HL-60 (cell line): Measurements from ENCODE around the gene HS3ST4.

ENCODE experiments used
- POLR2AphosphoS5 ChIP-seq: IDR thresholded peaks from 2 replicates; pipeline ENCODE4 v1.6.1; 2012; ENCODE audit warnings: low read depth
- REST ChIP-seq: IDR thresholded peaks from 2 replicates; pipeline ENCODE4 v1.6.1; 2012; ENCODE audit warnings: low read depth; ENCODE audit not compliant: insufficient replicate concordance
- TF ChIP-seq, protein P1 (sequence below): IDR thresholded peaks from one replicate; pipeline ENCODE4 v1.5.1; 2011; ENCODE audit warnings: low read length, control low read depth, inconsistent platforms; ENCODE audit not compliant: insufficient read depth

DNA sequence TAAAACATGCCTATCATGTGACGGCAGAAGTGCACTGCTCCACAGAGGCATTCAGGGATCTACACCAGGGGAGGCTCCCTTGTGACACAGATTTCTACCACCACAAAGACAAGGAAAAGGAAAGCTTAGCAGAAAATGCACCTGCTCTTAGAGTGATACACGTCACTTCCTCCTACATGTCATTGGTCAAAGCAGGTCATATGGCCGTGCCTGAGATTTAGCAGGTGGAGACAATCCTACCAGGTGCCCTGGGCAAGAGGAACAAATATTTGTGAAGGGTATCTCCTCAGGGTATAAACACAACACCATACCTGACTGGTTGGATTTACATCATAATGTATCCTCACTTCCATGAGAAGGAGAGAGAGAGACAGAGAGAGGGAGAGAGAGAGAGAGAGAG lies 362.1 kb downstream of the HS3ST4 start:
- TF ChIP-seq, protein P1, sequence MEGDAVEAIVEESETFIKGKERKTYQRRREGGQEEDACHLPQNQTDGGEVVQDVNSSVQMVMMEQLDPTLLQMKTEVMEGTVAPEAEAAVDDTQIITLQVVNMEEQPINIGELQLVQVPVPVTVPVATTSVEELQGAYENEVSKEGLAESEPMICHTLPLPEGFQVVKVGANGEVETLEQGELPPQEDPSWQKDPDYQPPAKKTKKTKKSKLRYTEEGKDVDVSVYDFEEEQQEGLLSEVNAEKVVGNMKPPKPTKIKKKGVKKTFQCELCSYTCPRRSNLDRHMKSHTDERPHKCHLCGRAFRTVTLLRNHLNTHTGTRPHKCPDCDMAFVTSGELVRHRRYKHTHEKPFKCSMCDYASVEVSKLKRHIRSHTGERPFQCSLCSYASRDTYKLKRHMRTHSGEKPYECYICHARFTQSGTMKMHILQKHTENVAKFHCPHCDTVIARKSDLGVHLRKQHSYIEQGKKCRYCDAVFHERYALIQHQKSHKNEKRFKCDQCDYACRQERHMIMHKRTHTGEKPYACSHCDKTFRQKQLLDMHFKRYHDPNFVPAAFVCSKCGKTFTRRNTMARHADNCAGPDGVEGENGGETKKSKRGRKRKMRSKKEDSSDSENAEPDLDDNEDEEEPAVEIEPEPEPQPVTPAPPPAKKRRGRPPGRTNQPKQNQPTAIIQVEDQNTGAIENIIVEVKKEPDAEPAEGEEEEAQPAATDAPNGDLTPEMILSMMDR, result no peak
- TF ChIP-seq POLR2AphosphoS5 (no peak), REST (no peak)
